ENCODE measurements around the gene CX3CR1.
"Not testable (repeated sequence)": the region's sequence is repeated elsewhere in the genome, so short reads cannot be mapped to it uniquely, and the experiment has no call there.

Gene CX3CR1

GRCh38 chr3:39264053-39264452, 15.8 kb downstream of the CX3CR1 start:
- DNase-seq = no peak

- no peak for DNase-seq
Observed at GRCh38 chr3:39263576-39263975, 16.3 kb downstream of the CX3CR1 start.

- no peak for DNase-seq
Observed at GRCh38 chr3:39262846-39263245, 17.0 kb downstream of the CX3CR1 start.

GRCh38 chr3:39261726-39262125, 18.1 kb downstream of the CX3CR1 start:
- DNase-seq = no peak

- DNase-seq = peak; percentile 1
Observed at GRCh38 chr3:39260957-39261356, 18.9 kb downstream of the CX3CR1 start.

GRCh38 chr3:39260318-39260717, 19.5 kb downstream of the CX3CR1 start:
- DNase-seq = no peak

- DNase-seq = no peak
Observed at GRCh38 chr3:39255503-39256325, 24.1 kb downstream of the CX3CR1 start.

- no peak for DNase-seq
Observed at GRCh38 chr3:39254806-39255449, 24.9 kb downstream of the CX3CR1 start.

GRCh38 chr3:39251576-39251975, 28.3 kb downstream of the CX3CR1 start:
- DNase-seq = no peak

GRCh38 chr3:39250116-39250747, 29.6 kb downstream of the CX3CR1 start:
- DNase-seq = no peak

- no peak for DNase-seq
Observed at GRCh38 chr3:39249453-39250115, 30.3 kb downstream of the CX3CR1 start.

GRCh38 chr3:39241561-39241960, 38.3 kb downstream of the CX3CR1 start:
- DNase-seq = no peak

GRCh38 chr3:39237027-39237426, 42.8 kb downstream of the CX3CR1 start:
- no peak for DNase-seq

GRCh38 chr3:39234651-39235050, 45.2 kb downstream of the CX3CR1 start:
- DNase-seq = no peak

- no peak for DNase-seq
Observed at GRCh38 chr3:39232859-39233258, 47.0 kb downstream of the CX3CR1 start.

GRCh38 chr3:39230453-39230852, 49.4 kb downstream of the CX3CR1 start:
- DNase-seq = no peak

- no peak for DNase-seq
Observed at GRCh38 chr3:39228496-39228895, 51.3 kb downstream of the CX3CR1 start.

GRCh38 chr3:39227596-39227995, 52.2 kb downstream of the CX3CR1 start:
- not testable (repeated sequence) for DNase-seq

- DNase-seq = no peak
Observed at GRCh38 chr3:39226106-39226741, 53.6 kb downstream of the CX3CR1 start.

- no peak for DNase-seq
Observed at GRCh38 chr3:39224288-39224687, 55.5 kb downstream of the CX3CR1 start.

GRCh38 chr3:39222939-39223338, 56.9 kb downstream of the CX3CR1 start:
- DNase-seq = no peak

GRCh38 chr3:39222462-39222861, 57.4 kb downstream of the CX3CR1 start:
- DNase-seq = no peak

- DNase-seq = no peak
Observed at GRCh38 chr3:39221141-39221530, 58.7 kb downstream of the CX3CR1 start.
